AG10803 (cell line): ENCODE results near the gene SLC43A1.

Experiments
- DNase-seq: peaks from one replicate; pipeline ENCODE4 v3.0.0; 2010; ENCODE audit warnings: low read depth
- H3K4me3 ChIP-seq: 2 replicates; pipeline ENCODE4 v1.5.1; 2011; ENCODE audit warnings: mild to moderate bottlenecking, low read length, control low read depth
- TF ChIP-seq, protein P1 (sequence below): conservative IDR thresholded peaks from 2 replicates; pipeline ENCODE4 v1.5.1; 2011; ENCODE audit warnings: mild to moderate bottlenecking, low read length, control low read depth, inconsistent platforms

SLC43A1 gene

DNA sequence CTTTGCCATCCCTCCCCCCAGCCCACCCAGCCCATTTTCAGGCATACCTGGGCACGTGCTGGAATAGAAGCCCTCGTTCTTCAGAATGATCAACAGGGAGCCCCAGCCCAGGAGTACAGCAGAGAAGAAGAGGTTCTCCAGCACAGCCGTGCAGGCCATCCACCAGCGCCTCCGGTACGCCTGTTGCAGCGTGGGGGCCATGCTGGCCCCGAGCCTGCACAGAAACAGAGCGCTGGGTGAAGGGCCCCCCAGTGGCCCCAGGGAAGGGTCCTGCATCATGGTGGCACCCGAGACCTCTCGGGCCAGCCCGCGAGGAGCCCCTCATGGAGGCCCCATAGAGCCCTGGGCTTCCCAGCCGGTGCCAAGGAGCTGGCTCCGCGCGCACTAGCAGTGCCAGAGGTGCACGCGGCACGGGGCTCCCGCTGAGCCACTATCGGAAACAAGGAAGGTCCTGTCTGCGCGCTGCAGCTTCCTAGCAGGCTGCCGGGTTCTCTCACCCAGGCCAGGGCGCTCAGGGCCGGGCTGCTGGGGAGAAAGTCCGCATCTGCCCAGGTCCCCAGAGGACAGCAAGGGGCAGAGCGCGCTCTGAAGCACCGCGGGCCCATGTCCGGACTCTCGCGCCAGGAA lies 1.5 kb downstream of the SLC43A1 start:
- H3K4me3 ChIP-seq, result peak overlapping the region; percentile 85
- peak; percentile 33 for DNase-seq
- TF ChIP-seq, protein P1, sequence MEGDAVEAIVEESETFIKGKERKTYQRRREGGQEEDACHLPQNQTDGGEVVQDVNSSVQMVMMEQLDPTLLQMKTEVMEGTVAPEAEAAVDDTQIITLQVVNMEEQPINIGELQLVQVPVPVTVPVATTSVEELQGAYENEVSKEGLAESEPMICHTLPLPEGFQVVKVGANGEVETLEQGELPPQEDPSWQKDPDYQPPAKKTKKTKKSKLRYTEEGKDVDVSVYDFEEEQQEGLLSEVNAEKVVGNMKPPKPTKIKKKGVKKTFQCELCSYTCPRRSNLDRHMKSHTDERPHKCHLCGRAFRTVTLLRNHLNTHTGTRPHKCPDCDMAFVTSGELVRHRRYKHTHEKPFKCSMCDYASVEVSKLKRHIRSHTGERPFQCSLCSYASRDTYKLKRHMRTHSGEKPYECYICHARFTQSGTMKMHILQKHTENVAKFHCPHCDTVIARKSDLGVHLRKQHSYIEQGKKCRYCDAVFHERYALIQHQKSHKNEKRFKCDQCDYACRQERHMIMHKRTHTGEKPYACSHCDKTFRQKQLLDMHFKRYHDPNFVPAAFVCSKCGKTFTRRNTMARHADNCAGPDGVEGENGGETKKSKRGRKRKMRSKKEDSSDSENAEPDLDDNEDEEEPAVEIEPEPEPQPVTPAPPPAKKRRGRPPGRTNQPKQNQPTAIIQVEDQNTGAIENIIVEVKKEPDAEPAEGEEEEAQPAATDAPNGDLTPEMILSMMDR, result no peak

DNA sequence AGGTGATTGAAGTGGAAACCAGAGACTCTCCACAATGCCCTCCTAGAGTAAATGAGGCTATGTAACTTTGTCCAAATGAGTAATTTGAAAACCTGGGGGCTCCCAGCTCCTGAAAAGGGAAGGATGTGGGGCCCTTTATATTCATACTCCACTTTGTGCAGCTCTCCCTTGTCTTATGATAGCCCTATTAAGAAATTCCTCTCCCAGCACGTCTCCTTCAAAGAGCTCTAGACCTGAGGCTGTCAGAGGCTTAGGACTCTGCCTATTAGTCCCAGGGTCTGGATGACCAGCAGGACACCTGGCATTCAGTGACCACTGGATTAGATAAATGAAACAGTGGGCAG lies 2.1 kb downstream of the SLC43A1 start:
- TF ChIP-seq, protein P1, result no peak
- no peak for DNase-seq
- no peak overlapping the region; the same call in 1 of the 2 replicates for H3K4me3 ChIP-seq

DNA sequence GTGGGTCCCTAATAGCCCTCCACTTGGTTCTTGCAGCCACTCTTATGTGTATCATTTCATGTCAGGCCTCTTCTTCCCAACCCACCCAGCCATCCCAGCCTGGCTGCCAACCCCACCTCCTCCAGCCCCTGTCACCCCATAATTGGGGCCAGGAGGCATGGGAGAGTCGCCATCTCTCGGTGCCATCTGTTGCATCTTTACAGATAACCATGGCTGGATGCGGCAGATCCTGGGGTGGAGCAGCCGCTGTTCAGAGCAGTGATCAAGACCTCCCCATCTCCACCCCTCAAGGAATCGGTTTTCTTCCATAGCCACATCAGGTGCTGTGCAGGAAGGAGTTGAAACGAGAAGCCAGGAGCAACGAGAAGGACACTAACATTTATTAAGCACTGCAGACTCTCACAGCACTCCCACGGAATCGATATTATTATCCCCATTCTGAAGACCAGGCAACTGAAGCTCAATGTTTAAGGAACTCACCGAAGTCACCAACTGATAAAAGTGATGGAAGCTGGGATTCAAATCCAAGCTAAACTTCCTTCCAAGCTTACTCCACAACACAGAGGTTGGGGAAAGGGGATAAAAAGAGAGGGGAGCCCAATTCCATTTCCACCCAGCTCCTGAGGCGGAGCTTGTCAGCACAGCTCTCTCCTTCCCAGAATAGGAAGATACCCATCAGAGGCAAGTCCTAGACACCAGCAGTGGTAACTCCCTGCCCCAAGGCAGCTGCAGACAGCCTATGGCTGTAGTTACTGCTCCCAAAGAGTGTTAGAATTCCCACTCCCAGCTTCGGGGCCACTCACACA lies 2.7 kb downstream of the SLC43A1 start:
- no peak overlapping the region for H3K4me3 ChIP-seq
- TF ChIP-seq, protein P1, result no peak

DNA sequence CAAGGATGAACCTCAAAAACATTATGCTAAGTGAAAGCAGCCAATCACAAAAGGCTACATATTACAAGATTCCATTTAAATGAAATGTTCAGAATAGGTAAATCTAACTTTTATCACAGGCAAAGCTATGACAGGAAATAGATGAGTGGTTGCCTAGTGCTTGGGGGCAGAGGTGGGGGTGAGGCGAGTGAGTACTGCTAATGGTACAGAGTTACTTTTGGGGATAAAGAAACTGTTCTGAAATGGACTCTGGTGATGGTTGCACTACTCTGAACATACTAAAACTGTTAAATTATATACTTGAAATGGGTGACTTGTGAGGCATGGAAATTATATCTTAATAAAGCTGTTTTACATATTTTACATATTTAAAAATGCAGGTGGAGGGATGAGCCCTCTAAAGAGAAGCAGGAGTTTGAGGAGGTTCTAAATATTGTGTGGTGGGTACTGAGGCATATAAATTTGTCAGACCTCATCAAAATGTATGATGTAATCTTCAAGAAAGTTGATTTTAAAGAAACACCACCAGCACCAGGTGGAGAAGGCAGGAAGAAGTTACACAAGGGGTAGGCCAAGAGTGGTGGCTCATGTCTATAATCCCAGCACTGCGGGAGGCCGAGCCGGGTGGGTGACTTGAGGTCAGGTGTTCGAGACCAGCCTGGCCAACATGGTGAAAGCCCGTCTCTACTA lies 3.6 kb downstream of the SLC43A1 start:
- TF ChIP-seq, protein P1, result no peak
- no peak overlapping the region for H3K4me3 ChIP-seq
- DNase-seq, result no peak

More for the DNA sequence above, 2.7 kb downstream of the SLC43A1 start:
- no peak for DNase-seq

DNA sequence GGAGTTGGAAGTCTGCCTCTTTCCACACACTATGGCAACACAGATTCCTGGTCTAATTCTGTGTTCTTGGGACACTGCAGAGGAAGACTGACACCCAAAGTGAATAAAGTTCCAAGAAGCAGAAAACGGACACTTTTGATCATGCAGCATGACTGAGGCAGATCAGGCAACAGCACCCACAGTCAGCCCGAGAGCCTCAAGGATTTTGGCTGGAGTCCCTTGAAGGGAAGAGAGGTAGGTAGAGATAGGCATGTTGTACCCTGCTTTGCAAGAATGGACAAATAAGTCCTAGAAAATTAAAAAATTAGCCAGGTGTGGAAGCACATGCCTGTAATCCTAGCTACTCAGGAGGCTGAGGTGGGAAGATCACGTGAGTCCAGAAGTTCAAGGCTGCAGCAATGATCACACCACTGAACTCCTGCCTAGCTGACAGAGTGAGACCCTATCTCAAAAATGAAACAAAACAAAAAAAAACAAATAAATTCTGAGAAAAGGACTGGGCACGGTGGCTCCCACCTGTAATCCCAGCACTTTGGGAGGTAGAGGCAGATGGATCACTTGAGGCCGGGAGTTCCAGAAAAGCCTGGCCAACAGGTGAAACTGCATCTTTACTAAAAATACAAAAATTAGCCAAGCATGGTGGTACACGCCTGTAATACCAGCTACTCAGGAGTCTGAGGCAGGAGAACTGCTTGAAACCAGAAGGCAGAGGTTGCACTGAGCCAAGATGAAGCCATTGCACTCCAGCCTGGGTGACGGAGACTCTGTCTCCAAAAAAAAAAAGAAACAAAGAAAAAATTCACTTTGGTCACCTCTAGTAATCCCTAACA lies 6.9 kb downstream of the SLC43A1 start:
- no peak for DNase-seq
- TF ChIP-seq, protein P1, result no peak
- no peak overlapping the region for H3K4me3 ChIP-seq

DNA sequence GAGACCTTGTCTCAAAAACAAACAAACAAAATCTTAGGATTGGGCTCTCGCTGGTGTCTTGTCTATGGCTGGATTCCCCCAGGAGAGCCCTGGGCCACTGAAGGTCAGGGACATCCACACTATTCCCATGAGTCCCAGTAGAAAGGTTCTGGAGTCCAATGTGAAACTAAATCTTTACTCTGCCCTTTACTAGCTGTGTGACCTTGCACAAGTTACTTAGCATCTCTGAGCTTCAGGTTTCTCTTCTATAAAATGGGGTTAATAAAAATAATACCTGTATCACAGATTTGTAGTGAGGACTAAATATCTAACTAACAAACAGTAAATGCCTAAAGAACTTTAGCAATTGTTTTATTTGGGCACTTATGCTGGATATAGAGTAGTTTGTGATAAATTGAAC lies 9.0 kb downstream of the SLC43A1 start:
- no peak overlapping the region for H3K4me3 ChIP-seq
- DNase-seq, result no peak
- TF ChIP-seq, protein P1, result no peak
